Keratinocyte (primary cell): ENCODE results near the gene PLEKHG2.

Experiments
- EZH2 ChIP-seq: IDR thresholded peaks from one replicate; pipeline ENCODE4 v1.6.1; 2012; ENCODE audit warnings: inconsistent platforms, mild to moderate bottlenecking, low read length, moderate library complexity
- TF ChIP-seq, protein P1 (sequence below), 3 experiments: IDR thresholded peaks in 1 of 3; conservative IDR thresholded peaks in 1 of 3; optimal IDR thresholded peaks in 1 of 3; 2 replicates in 2 of 3; 3 replicates in 1 of 3; pipeline versions ENCODE3 to v1.5.1; 2011; ENCODE audit warnings: low read length in 3 of 3, mild to moderate bottlenecking in 3 of 3, moderate library complexity in 2 of 3, control low read depth in 1 of 3, inconsistent platforms in 1 of 3; ENCODE audit not compliant: insufficient read depth in 2 of 3; ENCODE audit errors: extremely low read depth in 1 of 3

DNA sequence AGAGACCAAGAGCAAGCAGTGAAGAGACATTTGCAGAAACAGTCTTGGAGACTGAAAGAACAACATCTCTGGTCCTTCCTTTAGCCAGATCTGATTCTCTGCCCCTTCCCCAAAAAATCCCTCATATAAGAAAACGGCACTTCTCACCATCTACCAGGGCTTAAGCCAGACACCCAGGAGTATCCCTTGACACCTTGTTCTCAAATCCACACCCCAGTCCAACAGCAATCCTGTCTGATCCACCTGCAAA is 1.7 kb upstream of the PLEKHG2 start:
- TF ChIP-seq, protein P1, sequence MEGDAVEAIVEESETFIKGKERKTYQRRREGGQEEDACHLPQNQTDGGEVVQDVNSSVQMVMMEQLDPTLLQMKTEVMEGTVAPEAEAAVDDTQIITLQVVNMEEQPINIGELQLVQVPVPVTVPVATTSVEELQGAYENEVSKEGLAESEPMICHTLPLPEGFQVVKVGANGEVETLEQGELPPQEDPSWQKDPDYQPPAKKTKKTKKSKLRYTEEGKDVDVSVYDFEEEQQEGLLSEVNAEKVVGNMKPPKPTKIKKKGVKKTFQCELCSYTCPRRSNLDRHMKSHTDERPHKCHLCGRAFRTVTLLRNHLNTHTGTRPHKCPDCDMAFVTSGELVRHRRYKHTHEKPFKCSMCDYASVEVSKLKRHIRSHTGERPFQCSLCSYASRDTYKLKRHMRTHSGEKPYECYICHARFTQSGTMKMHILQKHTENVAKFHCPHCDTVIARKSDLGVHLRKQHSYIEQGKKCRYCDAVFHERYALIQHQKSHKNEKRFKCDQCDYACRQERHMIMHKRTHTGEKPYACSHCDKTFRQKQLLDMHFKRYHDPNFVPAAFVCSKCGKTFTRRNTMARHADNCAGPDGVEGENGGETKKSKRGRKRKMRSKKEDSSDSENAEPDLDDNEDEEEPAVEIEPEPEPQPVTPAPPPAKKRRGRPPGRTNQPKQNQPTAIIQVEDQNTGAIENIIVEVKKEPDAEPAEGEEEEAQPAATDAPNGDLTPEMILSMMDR (optimal IDR thresholded peaks at IDR 0.05 in 1 of 3, IDR thresholded peaks at IDR 0.05 in 1 of 3, conservative IDR thresholded peaks at IDR 0.05 in 1 of 3; ENCODE audit: extremely low read depth in 1 of 3, insufficient read depth in 2 of 3, low read length in 3 of 3): no peak
- no peak for TF ChIP-seq EZH2
